IMR-90 (cell line): Measurements from ENCODE around the gene TXNRD1. TPM values are rescaled to one million over a fixed set of nuclear protein-coding genes. Genes with fewer than 3 reads are reported as not detected.

Source experiments
- ATAC-seq: fragments of 200-7000 bp; cut with Tn5 transposase; 2 replicates; pipeline ENCODE4 v1.9.1; 2020; ENCODE audit warnings: low read depth, mild to moderate bottlenecking, moderate library complexity
- BruUV-seq: library from RNA; stranded (reverse); fragments of 400-500 nt; replicated peaks from 2 replicates; lab custom pipeline; 2021; lab: Mats Ljungman, UMichigan
- CTCF ChIA-PET: fragments of 300-600 bp; formaldehyde crosslinking; extraction: SDS; loops from one replicate; lab custom pipeline; 2021; ENCODE audit warnings: antibody characterized with exemption; lab: Yijun Ruan, JAX
- POLR2A ChIA-PET: fragments of 300-600 bp; sonication (Branson Sonifier 250); formaldehyde crosslinking; loops from one replicate; lab custom pipeline; 2022; ENCODE audit warnings: antibody characterized with exemption; ENCODE audit not compliant: unreplicated experiment; lab: Charles Lee
- DNase-seq: peaks from one replicate; pipeline ENCODE4 v3.0.0; 2013
- H2AFZ ChIP-seq: replicated peaks from 2 replicates; pipeline ENCODE3; 2013; ENCODE audit warnings: low read length, mild to moderate bottlenecking; ENCODE audit not compliant: poor library complexity
- H2AK5ac ChIP-seq: 2 replicates; pipeline ENCODE4 v1.6.1; 2013; ENCODE audit warnings: low read depth, low read length, inconsistent platforms
- H2AK9ac ChIP-seq: replicated peaks from 2 replicates; pipeline ENCODE3; 2013; ENCODE audit warnings: mild to moderate bottlenecking, low read depth, low read length, moderate library complexity; ENCODE audit not compliant: poor library complexity
- H2BK120ac ChIP-seq: 2 replicates; pipeline ENCODE4 v1.6.1; 2013; ENCODE audit warnings: low read depth, low read length, inconsistent platforms
- H2BK15ac ChIP-seq: 3 replicates; pipeline ENCODE4 v1.6.1; 2013; ENCODE audit warnings: low read depth, low read length, inconsistent platforms
- H2BK20ac ChIP-seq: 2 replicates; pipeline ENCODE4 v1.6.1; 2013; ENCODE audit warnings: low read depth, mild to moderate bottlenecking, inconsistent platforms, low read length, moderate library complexity
- H2BK5ac ChIP-seq: 2 replicates; pipeline ENCODE4 v1.6.1; 2013; ENCODE audit warnings: mild to moderate bottlenecking, low read depth, low read length, inconsistent platforms; ENCODE audit not compliant: poor library complexity, severe bottlenecking
- H3K14ac ChIP-seq: replicated peaks from 2 replicates; pipeline ENCODE4 v1.6.1; 2013; ENCODE audit warnings: low read depth, low read length, inconsistent platforms
- H3K18ac ChIP-seq: 2 replicates; pipeline ENCODE4 v1.6.1; 2013; ENCODE audit warnings: low read depth, low read length, control low read depth
- H3K23ac ChIP-seq: 2 replicates; pipeline ENCODE4 v1.6.1; 2013; ENCODE audit warnings: low read depth, low read length, inconsistent platforms
- H3K27ac ChIP-seq: 2 replicates; pipeline ENCODE4 v1.5.1; 2013; ENCODE audit warnings: mild to moderate bottlenecking, control low read depth, low read length; ENCODE audit not compliant: insufficient read depth
- H3K27me3 ChIP-seq: 2 replicates; pipeline ENCODE4 v1.6.1; 2013; ENCODE audit warnings: low read length; ENCODE audit not compliant: control insufficient read depth, insufficient read depth
- H3K36me3 ChIP-seq: 2 replicates; pipeline ENCODE4 v1.6.1; 2013; ENCODE audit warnings: low read length, mixed read lengths; ENCODE audit not compliant: control insufficient read depth, insufficient read depth
- H3K4ac ChIP-seq: 2 replicates; pipeline ENCODE4 v1.6.1; 2013; ENCODE audit warnings: low read depth, low read length, inconsistent platforms
- H3K4me1 ChIP-seq: 2 replicates; pipeline ENCODE4 v1.6.1; 2013; ENCODE audit warnings: low read length, mixed read lengths; ENCODE audit not compliant: control insufficient read depth, insufficient read depth
- H3K4me2 ChIP-seq: 2 replicates; pipeline ENCODE4 v1.6.1; 2013; ENCODE audit warnings: low read depth, mild to moderate bottlenecking, control low read depth, low read length, moderate library complexity
- H3K4me3 ChIP-seq: 2 replicates; pipeline ENCODE4 v1.5.1; 2013; ENCODE audit warnings: low read depth, mild to moderate bottlenecking, control low read depth, low read length, moderate library complexity; ENCODE audit not compliant: insufficient read depth
- H3K56ac ChIP-seq: 2 replicates; pipeline ENCODE4 v1.6.1; 2013; ENCODE audit warnings: low read length, inconsistent platforms; ENCODE audit not compliant: insufficient read depth; ENCODE audit errors: extremely low read depth
- H3K79me1 ChIP-seq, 2 experiments: 2 replicates each; pipeline ENCODE4 v1.6.1; 2013; ENCODE audit warnings: low read length in 2 of 2, inconsistent platforms in 1 of 2, low read depth in 1 of 2
- H3K9ac ChIP-seq: 2 replicates; pipeline ENCODE4 v1.6.1; 2013; ENCODE audit warnings: low read depth, low read length, control low read depth
- H3K9me1 ChIP-seq: 2 replicates; pipeline ENCODE4 v1.6.1; 2013; ENCODE audit warnings: low read length, inconsistent platforms; ENCODE audit not compliant: insufficient read depth
- H3K9me3 ChIP-seq: 2 replicates; pipeline ENCODE4 v1.6.1; 2013; ENCODE audit warnings: low read length; ENCODE audit not compliant: control insufficient read depth, insufficient read depth
- H4K20me1 ChIP-seq: 2 replicates; pipeline ENCODE4 v1.6.1; 2013; ENCODE audit warnings: low read length, inconsistent platforms; ENCODE audit not compliant: insufficient read depth
- H4K5ac ChIP-seq: 2 replicates; pipeline ENCODE4 v1.6.1; 2013; ENCODE audit warnings: mild to moderate bottlenecking, low read depth, low read length, control low read depth
- H4K8ac ChIP-seq, 2 experiments: 2 replicates each; pipeline ENCODE4 v1.6.1; 2013; ENCODE audit warnings: low read depth in 2 of 2, low read length in 2 of 2, control low read depth in 1 of 2, inconsistent platforms in 1 of 2
- H4K91ac ChIP-seq: 2 replicates; pipeline ENCODE4 v1.6.1; 2013; ENCODE audit warnings: low read depth, low read length, inconsistent platforms; ENCODE audit not compliant: insufficient read depth
- BHLHE40 ChIP-seq: fragments of 150-350 bp; IDR thresholded peaks from 2 replicates; pipeline ENCODE4 v1.6.1; 2016; ENCODE audit warnings: mild to moderate bottlenecking, low read depth, low read length
- CEBPB ChIP-seq: IDR thresholded peaks from 2 replicates; pipeline ENCODE4 v1.6.1; 2012; ENCODE audit warnings: low read depth, low read length, improper control_type of control experiment
- CHD1 ChIP-seq: IDR thresholded peaks from 2 replicates; pipeline ENCODE4 v1.6.1; 2012; ENCODE audit warnings: low read depth, low read length, improper control_type of control experiment
- FOS ChIP-seq: fragments of 150-350 bp; IDR thresholded peaks from 2 replicates; pipeline ENCODE4 v1.6.1; 2016; ENCODE audit warnings: low read depth, low read length
- MAFK ChIP-seq: IDR thresholded peaks from 2 replicates; pipeline ENCODE4 v1.6.1; 2012; ENCODE audit warnings: low read depth, low read length, improper control_type of control experiment
- MAZ ChIP-seq: IDR thresholded peaks from 2 replicates; pipeline ENCODE4 v1.6.1; 2012; ENCODE audit warnings: low read depth, mild to moderate bottlenecking, low read length, improper control_type of control experiment, moderate library complexity, borderline replicate concordance
- MXI1 ChIP-seq: IDR thresholded peaks from 2 replicates; pipeline ENCODE4 v1.6.1; 2012; ENCODE audit warnings: low read depth, mild to moderate bottlenecking, low read length, moderate library complexity, borderline replicate concordance
- POLR2A ChIP-seq: IDR thresholded peaks from 2 replicates; pipeline ENCODE4 v1.6.1; 2012; ENCODE audit warnings: mild to moderate bottlenecking, low read depth, low read length
- RAD21 ChIP-seq: IDR thresholded peaks from 2 replicates; pipeline ENCODE4 v1.6.1; 2012; ENCODE audit warnings: low read length, improper control_type of control experiment
- RCOR1 ChIP-seq: IDR thresholded peaks from 2 replicates; pipeline ENCODE4 v1.6.1; 2012; ENCODE audit warnings: mild to moderate bottlenecking, low read length, improper control_type of control experiment; ENCODE audit not compliant: insufficient replicate concordance
- RFX5 ChIP-seq: IDR thresholded peaks from 2 replicates; pipeline ENCODE4 v1.8.0; 2012; ENCODE audit warnings: low read depth, mild to moderate bottlenecking, low read length, moderate library complexity
- SMC3 ChIP-seq: fragments of 150-350 bp; IDR thresholded peaks from 2 replicates; pipeline ENCODE4 v1.6.1; 2016; ENCODE audit warnings: low read depth, mild to moderate bottlenecking, antibody characterized with exemption, low read length, moderate library complexity
- WGBS, 2 experiments: methylation state at CpG; one replicate each; pipeline versions ENCODE4 v1.1.5 to v1.1.7; 2013; ENCODE audit warnings: missing lambda C conversion rate in 2 of 2; ENCODE audit not compliant: insufficient read length in 1 of 2; ENCODE audit errors: extremely low coverage in 2 of 2; 5-methylcytosine and 5-hydroxymethylcytosine counted together
- dilution Hi-C: fragments of 300-500 bp; cut with HindIII; formaldehyde crosslinking; loops from one replicate; pipeline ENCODE4 v1.14.3; 2018; ENCODE audit warnings: low sequenced_read_pairs; ENCODE audit not compliant: unreplicated experiment
- in situ Hi-C: fragments of 300-500 bp; cut with MboI; formaldehyde crosslinking; loops from 3 replicates; pipeline ENCODE4 v1.14.3; 2019; ENCODE audit warnings: low sequenced_read_pairs, inconsistent platforms, mixed read lengths
- intact Hi-C: fragments of 100-400 bp; cut with micrococcal nuclease; formaldehyde crosslinking; loops from 2 replicates; pipeline ENCODE4 v1.10.0; 2022
- polyA plus RNA-seq, 3 experiments: library from polyadenylated mRNA; depleted of rRNA; stranded (reverse); fragments of >200 nt; gene quantifications; 2 replicates each; pipeline ENCODE4 v1.2.3, GENCODE V29; 2012; ENCODE audit warnings: low replicate concordance in 1 of 3
- total RNA-seq: library from RNA; depleted of rRNA; stranded (reverse); fragments of >200 nt; gene quantifications from 2 replicates; pipeline ENCODE4 v1.2.3, GENCODE V29; 2012
- TF ChIP-seq, protein P1 (sequence below): fragments of 150-350 bp; IDR thresholded peaks from 2 replicates; pipeline ENCODE4 v1.6.1; 2016; ENCODE audit warnings: low read depth, mild to moderate bottlenecking, low read length, moderate library complexity, borderline replicate concordance

The TXNRD1 gene
- total and polyA plus RNA-seq, 2 of the 4 experiments (the other 2 are of a cell fraction), result 379 to 582 TPM

DNA sequence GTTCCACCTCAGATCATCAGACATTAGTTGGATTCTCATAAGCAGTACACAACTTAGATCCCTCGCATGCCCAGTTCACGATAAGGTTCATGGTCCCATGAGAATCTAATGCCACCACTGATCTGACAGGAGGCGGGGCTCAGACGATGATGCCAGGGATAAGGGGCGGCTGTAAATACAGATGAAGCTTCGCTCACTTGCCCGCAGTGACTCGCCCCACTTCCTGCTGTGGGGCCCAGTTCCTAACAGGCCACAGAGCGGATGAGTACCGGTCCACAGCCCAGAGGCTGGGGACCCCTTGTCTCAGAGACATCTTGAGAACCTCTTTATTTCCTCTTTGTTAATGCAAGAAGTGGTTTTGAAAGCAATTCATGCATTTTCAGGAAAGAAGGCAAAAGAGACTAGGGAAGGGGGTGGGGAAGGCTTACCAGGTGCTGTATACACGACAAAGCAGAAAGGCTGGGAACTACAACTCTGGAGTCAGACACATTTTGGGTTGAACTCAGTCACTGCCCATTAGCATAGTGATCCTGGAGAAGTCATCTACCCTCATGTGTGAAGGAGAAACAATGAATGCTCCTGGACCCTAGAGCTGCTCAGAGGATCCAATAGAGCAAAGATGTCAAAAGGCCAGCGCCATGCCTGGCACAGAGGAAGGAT lies 156.6 kb downstream of the TXNRD1 start:
- H2AK5ac ChIP-seq, result peak overlapping the region; percentile 57
- 87% methylated on average over 5 of the region's 12 CpGs; no CpG with 5 or more reads in 1 of the 2 experiments for WGBS, 2 experiments
- peak overlapping the region; percentile 38; the same call in 1 of the 2 replicates for H2BK120ac ChIP-seq
- H3K9me3 ChIP-seq, result peaks cover 6% of the 10 kb centered on the region
- no peak overlapping the region for H3K27ac ChIP-seq
- BruUV-seq, result no TSS peak
- H2BK5ac ChIP-seq, result no peak overlapping the region
- peak overlapping the region; percentile 44 for H2AFZ ChIP-seq
- H3K4me3 ChIP-seq, result no peak overlapping the region
- H3K56ac ChIP-seq, result no peak overlapping the region
- H3K4me2 ChIP-seq, result no peak overlapping the region
- intact Hi-C loops, result no loop called here
- 0 out of 2 replicates have a peak overlapping the region, but pooled peaks have one; percentile 5 for H3K23ac ChIP-seq
- no peaks in the 10 kb centered on the region for H3K27me3 ChIP-seq
- H3K4me1 ChIP-seq, result peaks cover 13% of the 10 kb centered on the region
- no peak overlapping the region for H4K91ac ChIP-seq
- TF ChIP-seq CEBPB (no peak), RFX5 (no peak), MAZ (no peak), MAFK (no peak), CHD1 (no peak), BHLHE40 (no peak), RAD21 (no peak), RCOR1 (no peak), MXI1 (no peak), SMC3 (no peak), FOS (no peak), POLR2A (no peak)
- TF ChIP-seq, protein P1, sequence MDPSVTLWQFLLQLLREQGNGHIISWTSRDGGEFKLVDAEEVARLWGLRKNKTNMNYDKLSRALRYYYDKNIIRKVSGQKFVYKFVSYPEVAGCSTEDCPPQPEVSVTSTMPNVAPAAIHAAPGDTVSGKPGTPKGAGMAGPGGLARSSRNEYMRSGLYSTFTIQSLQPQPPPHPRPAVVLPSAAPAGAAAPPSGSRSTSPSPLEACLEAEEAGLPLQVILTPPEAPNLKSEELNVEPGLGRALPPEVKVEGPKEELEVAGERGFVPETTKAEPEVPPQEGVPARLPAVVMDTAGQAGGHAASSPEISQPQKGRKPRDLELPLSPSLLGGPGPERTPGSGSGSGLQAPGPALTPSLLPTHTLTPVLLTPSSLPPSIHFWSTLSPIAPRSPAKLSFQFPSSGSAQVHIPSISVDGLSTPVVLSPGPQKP, result no peak
- no peaks in the 10 kb centered on the region; the same call in 1 of the 2 replicates for H3K36me3 ChIP-seq
- in situ Hi-C loops, result no loop called here
- peak overlapping the region; percentile 51 for H3K4ac ChIP-seq
- CTCF ChIA-PET, result interaction anchor here (0.9 kb wide), 1 partner anchor 13 kb away, joined by 3 read pairs; no protein-coding TSS in a partner anchor
- DNase-seq (no peak), ATAC-seq (no peak)
- H3K9me1 ChIP-seq, result peaks cover 9% of the 10 kb centered on the region
- no peaks in the 10 kb centered on the region for H3K79me1 ChIP-seq
- no peak overlapping the region for H3K18ac ChIP-seq
- peak overlapping the region; percentile 57 for H2BK20ac ChIP-seq
- POLR2A ChIA-PET, result no interaction called here
- H3K9ac ChIP-seq, result no peak overlapping the region
- H3K14ac ChIP-seq, result peak overlapping the region; percentile 0
- H2BK15ac ChIP-seq, result peak overlapping the region; percentile 29; the same call in 1 of the 3 replicates
- H4K5ac ChIP-seq, result no peak overlapping the region
- H4K8ac ChIP-seq, result peak overlapping the region in 1 of 2 experiments; percentile 59; a peak in 1 of 4 replicates
- H4K20me1 ChIP-seq, result no peaks in the 10 kb centered on the region
- dilution Hi-C loops, result no loop called here
- no peak overlapping the region for H2AK9ac ChIP-seq
